PC-3 (cell line): ENCODE results near the gene CYTH1.

ENCODE experiments used
- CTCF ChIP-seq: fragments of 300-600 bp; sonication (generic); conservative IDR thresholded peaks from 2 replicates; pipeline ENCODE4 v1.5.1; 2017; ENCODE audit warnings: antibody characterized with exemption, low read depth, mild to moderate bottlenecking, low read length
- EZH2 ChIP-seq: fragments of 300-600 bp; sonication (generic); IDR thresholded peaks from one replicate; pipeline ENCODE4 v1.6.1; 2017; ENCODE audit warnings: antibody characterized with exemption, mild to moderate bottlenecking, low read length; ENCODE audit not compliant: unreplicated experiment

- TF ChIP-seq CTCF (no peak), EZH2 (no peak)
These were observed 139.4 kb downstream of the CYTH1 start for GRCh38 chr17:78642707-78643106.
